Keratinocyte (primary cell): ENCODE data around the gene LRP1B.

Source experiments
- EZH2 ChIP-seq: IDR thresholded peaks from one replicate; pipeline ENCODE4 v1.6.1; 2012; ENCODE audit warnings: inconsistent platforms, mild to moderate bottlenecking, low read length, moderate library complexity
- TF ChIP-seq, protein P1 (sequence below), 3 experiments: IDR thresholded peaks in 1 of 3; conservative IDR thresholded peaks in 1 of 3; optimal IDR thresholded peaks in 1 of 3; 2 replicates in 2 of 3; 3 replicates in 1 of 3; pipeline versions ENCODE3 to v1.5.1; 2011; ENCODE audit warnings: low read length in 3 of 3, mild to moderate bottlenecking in 3 of 3, moderate library complexity in 2 of 3, control low read depth in 1 of 3, inconsistent platforms in 1 of 3; ENCODE audit not compliant: insufficient read depth in 2 of 3; ENCODE audit errors: extremely low read depth in 1 of 3

DNA sequence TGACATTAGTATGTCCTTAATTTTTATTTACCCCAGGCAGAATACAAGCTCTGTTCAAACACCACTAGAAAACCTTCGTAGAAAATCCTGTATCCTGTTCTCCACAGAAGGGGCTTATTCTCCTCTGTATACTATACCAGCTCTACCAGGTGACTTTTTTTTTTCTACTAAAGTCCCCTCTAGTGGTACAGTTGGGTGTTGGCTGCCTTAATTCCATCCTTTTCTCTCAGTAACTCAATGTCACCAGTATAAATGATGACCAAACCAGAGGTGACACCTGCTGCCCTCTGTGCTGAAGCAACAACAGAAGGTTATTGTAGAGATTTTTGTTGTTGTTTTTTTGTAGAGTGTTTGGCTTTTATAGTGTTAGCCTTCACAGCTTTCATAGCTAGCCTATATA lies 1322.0 kb downstream of the LRP1B start:
- TF ChIP-seq, protein P1, sequence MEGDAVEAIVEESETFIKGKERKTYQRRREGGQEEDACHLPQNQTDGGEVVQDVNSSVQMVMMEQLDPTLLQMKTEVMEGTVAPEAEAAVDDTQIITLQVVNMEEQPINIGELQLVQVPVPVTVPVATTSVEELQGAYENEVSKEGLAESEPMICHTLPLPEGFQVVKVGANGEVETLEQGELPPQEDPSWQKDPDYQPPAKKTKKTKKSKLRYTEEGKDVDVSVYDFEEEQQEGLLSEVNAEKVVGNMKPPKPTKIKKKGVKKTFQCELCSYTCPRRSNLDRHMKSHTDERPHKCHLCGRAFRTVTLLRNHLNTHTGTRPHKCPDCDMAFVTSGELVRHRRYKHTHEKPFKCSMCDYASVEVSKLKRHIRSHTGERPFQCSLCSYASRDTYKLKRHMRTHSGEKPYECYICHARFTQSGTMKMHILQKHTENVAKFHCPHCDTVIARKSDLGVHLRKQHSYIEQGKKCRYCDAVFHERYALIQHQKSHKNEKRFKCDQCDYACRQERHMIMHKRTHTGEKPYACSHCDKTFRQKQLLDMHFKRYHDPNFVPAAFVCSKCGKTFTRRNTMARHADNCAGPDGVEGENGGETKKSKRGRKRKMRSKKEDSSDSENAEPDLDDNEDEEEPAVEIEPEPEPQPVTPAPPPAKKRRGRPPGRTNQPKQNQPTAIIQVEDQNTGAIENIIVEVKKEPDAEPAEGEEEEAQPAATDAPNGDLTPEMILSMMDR (optimal IDR thresholded peaks at IDR 0.05 in 1 of 3, IDR thresholded peaks at IDR 0.05 in 1 of 3, conservative IDR thresholded peaks at IDR 0.05 in 1 of 3; ENCODE audit: extremely low read depth in 1 of 3, insufficient read depth in 2 of 3, low read length in 3 of 3): no peak
- TF ChIP-seq EZH2: no peak
